Activated CD4-positive, alpha-beta T cell treated with anti-CD3 and anti-CD28 coated beads, Interleukin-2, Interleukin-4, amounts not matched to agents 100 ng/mL and 50 ng/mL, durations not matched to agents 16 hours and 8 hours (primary cell): Measurements from ENCODE around the gene CCNB2.
"Not testable (repeated sequence)": the region's sequence is repeated elsewhere in the genome, so short reads cannot be mapped to it uniquely, and the experiment has no call there.

Experiments
- DNase-seq: peaks from one replicate; pipeline ENCODE4 v3.0.0-alpha.2; 2020; ENCODE audit warnings: low spot score

Gene CCNB2

DNA sequence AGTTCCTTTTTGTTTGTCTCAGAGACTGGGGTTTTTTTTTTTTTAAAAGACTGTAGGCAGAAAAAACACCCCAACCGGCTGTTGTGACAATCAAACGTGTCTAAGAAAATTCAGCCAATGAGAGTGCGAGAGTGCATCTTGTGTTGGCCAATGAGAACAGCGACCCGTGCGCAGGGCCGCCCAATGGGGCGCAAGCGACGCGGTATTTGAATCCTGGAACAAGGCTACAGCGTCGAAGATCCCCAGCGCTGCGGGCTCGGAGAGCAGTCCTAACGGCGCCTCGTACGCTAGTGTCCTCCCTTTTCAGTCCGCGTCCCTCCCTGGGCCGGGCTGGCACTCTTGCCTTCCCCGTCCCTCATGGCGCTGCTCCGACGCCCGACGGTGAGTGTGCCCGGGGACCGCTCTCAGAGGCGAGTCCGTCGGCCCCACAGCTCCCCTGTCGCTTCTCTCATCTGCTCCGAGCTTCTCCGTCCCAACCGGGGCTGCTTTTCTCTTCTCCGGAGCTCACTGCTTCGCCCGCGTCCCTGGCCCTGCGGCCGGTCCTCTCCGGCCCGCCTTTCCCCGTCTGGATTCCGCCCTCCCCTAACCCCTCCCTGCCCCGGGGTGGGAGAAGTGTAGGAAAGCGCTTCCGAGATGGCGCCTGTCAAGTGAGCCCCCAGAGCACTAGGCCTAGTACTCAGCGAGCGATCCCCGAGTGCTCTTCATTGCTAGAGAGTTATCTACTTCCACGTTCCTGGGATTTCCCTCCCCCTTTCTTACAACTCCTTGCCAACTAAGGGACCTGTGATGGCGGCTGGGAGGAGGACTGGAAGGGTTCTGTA lies at the start of gene CCNB2:
TSS of gene CCNB2 (plus strand) at position 235 of the 821 bp plus-strand sequence. CDS start at position 358, 123 bp downstream.
- DNase-seq: peak; percentile 93

DNA sequence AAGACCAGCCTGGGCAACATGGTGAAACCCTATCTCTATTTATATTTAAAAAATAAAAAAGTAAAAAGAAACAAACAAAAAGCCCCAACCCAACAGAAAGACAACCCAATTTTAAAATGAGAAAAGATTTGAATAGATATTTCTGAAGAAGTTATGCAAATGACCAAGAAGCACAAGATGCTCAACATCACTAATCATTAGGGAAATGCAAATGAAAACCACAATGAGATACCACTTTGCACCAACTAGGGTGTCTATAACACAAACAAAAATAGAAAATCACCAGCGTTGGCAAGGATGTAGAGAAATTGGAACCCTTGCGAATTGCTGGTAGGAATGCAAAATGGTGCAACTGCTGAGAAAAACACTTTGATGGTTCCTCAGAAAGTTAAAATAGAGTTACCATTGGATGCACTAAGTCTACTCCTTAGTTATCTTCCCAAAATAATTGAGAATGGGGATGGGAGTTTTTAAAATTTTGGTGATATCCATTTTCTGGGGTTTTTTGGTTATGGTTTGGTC lies 45.8 kb upstream of the CCNB2 start:
- no peak for DNase-seq

DNA sequence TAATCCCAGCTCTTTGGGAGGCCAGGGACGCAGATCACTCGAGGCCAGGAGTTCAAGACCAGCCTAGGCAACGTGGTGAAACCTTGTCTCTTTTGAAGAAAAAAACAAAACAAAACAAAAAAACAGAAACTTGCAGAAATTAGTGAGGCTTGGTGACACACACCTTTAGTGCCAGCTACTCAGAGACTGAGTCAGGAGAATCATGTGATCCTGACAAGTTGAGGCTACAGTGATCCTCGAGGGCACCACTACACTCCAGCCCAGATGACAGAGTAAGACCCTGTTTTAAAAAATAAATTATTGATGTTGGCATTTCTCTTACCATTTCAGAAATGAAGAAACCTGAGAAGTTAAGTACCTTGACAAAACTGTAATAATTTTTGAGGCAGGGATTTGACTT lies 44.6 kb upstream of the CCNB2 start:
- no peak for DNase-seq

DNA sequence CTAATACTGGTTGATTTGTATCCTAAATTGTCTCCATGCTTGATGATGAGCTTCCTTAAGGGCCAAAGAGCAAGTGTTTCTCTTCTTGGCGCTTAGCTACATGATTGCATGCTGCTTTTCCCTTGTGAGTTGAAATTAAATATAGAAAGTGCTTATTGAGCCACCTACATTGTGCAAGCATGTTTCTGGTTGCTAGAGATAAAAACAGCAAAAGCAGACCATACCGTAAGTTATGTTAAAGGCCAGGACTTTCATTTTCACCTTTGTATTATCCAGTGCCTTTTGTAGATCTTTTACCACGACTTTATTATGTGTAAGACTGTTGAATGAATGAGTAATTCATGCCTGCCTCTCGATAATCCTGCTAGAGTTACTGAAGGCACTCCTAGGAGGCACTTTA lies 41.9 kb upstream of the CCNB2 start:
- no peak for DNase-seq

DNA sequence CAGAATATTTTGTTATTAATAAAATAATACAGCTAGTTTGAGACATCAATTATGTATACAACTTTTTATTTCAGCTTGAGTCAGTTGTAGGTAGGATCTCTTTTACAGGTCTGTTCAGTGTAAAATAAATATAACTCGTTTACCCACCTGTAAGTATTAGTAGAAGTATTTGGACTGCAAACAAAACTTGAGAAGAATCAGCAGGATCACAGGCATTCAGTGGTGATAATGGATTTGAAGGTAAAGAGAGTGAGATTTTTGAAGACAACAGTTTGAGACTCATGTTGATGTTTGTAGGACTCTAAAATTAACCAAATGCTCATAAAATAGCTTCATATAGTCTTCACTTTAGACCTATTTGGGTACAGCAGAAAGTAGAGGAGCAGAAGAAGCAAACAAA lies 35.5 kb upstream of the CCNB2 start:
- DNase-seq: no peak

DNA sequence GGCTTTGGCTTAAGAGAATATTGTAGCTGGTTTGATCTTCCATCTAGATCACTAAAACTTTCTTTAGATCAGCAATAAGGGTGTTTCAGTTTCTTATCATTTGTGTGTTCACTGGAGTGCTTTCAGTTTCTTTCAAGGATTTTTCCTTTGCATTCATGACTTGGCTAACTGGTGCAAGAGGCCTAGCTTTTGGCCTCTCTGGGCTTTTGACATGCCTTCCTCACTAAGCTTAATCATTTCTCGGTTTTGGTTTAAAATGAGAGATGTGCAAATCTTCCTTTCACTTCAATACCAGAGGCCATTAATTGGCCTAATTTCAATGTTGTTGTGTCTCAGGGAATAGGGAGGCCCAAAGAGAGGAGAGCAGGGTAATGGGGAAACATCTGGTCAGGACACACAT lies 30.3 kb upstream of the CCNB2 start:
- peak; percentile 33 for DNase-seq

DNA sequence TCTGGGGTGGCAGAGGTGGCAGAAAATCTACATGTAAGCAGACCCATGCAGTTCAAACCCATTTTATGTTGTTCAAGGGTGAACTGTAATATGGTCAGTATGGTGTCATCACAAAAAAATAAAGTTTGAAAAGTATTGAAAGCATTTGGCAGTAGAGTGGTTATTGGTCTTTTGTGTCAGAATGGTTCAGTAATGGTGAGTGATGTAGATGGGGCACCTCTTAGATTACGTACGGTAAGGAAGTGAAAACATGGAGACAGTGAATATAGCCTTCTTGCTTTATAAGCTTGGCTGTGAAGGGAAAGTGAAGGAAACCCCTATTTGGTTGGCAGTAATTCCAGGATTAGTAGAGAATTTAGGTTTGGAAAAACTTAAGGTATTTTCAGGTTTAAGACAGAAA lies 17.2 kb upstream of the CCNB2 start:
- no peak for DNase-seq

DNA sequence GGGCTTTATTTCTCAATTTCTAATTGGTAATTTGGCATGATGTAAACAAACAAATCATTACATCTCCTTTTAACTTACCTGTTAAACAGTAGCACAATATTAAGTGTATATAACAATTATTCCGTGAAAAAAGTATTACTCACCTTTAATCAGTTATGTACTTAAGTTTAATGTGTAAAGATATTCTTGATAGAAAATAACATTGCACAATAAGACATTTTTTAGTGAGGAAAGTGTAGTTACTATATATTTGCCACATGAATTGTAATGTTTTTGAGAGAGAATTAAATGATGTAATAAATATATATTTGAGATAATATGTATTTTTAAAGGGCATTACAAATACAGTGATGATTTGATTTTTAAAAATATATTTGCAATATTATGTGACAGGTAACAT lies 10.9 kb upstream of the CCNB2 start:
- no peak for DNase-seq

DNA sequence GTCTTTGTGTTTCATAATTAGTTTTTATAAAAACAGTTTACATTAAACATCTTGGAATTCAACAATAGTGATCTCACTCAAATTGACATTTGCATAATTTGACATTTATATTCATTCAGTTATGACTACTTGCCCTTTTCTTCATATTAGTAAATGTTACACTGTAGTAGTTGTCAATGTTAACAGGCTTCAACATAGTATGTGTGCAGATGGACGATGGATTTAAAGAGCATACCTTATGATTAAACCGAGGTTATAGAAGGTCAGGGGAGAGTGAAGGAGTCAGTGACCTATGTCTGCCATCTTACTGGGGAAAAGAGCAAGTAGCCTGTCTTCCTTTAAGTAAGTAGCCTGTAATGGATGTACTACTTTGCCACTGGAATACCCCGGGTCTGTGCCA lies 8.5 kb upstream of the CCNB2 start:
- DNase-seq: no peak

DNA sequence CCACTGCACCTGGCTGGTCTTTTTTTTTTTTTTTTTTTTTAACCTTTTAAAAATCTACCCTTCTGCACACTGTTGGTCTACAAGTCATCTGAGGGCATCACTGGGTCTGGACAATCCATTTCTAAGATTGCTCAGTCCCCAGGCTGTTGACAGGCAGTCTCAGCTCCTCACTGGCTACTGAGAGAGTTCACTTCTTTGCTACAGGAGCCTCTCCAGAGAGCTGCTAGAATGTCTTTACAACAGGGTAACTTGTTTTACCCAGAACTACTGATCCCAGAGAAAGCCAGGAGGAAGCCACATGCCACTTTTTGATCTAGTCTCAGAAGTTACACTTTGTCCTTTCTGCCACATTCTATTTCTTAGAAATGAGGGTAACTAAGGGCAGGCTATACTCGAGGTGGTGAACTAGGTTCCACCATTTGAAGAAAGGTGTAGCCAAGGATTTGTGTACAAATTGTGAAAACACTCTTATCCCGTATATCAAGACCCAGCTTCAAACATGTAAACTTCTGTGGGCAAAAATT lies 5.7 kb upstream of the CCNB2 start:
- DNase-seq: no peak

DNA sequence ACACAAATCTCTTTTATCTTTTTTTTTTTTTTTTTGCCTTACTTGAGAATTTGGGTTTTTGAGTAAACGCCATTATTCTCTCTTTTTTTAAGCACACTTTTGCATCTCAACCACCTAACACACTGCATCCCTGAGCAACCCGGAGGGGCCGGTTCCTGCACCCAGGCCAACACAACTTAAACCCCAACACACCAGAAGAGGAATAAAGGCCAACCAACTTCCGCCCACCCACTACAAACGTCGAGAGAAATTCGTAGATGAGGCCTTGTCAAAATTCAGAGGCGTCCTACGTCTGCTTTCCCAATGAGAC lies 389 bp upstream of the CCNB2 start:
- DNase-seq: no peak

DNA sequence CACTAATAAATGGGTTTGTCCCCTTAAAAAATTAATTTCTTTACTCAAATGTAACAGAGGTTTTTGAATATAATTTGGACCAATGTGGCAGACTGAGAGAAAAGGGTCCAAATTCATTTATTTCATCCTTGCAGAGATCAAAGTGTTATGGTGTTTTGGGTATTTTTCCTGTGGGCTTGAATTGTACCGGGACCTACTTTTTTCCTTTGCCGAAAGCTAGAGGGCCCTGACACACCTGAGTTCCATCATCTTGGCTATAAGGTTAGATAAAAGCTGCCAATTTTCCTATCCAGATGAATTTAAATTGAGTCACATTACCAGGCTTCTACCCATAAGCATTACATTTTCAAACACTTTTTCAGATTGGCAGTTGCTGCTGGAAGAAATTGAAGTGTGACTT lies 908 bp downstream of the CCNB2 start:
- DNase-seq: no peak

DNA sequence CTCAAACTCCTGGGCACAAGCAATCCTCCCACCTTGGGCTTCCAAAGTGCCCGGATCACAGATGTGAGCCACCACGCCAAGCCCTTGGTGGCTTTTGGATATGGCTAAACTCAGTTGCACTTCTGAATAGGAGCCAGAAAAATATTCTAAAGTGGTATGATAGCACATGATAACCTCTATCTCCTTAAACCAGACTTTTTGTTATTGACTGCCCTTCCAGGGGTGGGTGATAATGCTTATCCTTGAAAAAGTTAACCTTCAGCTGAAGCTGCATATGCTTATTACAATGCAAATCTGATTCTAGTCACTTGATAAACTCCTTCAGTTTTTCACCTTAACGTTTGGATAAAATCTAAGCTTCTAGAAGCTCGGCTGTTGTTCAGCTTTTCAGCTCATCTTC lies 6.3 kb downstream of the CCNB2 start:
- DNase-seq: no peak

DNA sequence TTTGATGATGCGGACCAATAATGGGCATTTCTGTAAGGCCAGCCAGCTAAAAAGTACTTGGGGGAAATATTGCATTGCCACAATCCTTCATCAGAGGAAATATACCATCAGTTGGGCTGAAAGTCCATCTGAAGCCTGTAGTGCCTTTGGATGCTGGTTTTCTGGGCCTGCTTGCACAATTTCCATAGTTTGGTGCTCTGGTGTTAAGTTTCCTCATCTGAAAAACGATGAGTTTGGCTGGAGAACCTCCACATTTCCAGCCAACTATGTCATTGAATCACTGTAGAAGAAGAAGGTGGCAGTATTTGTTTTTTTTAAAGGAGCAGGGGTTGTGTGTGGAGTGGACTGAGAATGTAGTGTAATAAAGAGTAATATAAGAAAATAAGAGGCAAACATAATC lies 10.1 kb downstream of the CCNB2 start:
- no peak for DNase-seq

DNA sequence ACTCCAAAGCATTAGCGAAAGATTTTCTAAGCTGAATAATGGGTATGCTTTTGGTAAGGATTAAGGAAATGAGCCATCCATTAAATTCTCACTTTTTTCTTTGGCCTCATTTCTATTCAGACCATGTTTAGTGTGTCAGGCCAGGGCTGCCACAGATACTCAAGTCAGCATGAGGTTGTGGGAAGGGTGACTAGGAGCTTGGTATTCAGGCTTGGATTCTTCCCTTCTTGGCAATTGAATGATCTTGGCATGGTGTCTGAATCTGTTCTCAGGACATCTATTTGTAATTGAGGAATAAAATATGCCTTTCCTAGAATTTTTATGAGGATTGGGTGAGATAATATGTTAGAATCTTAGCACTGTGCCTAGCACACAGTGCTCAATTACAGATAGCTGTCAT lies 11.2 kb downstream of the CCNB2 start:
- no peak for DNase-seq

DNA sequence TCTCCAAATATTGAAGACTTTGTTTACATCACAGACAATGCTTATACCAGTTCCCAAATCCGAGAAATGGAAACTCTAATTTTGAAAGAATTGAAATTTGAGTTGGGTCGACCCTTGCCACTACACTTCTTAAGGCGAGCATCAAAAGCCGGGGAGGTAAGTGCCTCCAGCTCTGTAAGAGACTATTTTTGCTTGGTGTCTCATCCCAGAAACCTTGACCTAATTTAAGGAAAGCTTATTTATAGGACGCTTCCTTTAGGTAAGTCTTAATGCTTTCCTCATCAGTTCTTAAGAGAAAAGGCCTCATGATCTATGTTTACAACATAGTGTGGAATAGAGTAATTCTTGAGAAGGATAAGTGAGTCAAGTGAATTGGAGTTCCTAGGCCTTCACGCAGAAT lies 11.8 kb downstream of the CCNB2 start:
- DNase-seq: no peak

DNA sequence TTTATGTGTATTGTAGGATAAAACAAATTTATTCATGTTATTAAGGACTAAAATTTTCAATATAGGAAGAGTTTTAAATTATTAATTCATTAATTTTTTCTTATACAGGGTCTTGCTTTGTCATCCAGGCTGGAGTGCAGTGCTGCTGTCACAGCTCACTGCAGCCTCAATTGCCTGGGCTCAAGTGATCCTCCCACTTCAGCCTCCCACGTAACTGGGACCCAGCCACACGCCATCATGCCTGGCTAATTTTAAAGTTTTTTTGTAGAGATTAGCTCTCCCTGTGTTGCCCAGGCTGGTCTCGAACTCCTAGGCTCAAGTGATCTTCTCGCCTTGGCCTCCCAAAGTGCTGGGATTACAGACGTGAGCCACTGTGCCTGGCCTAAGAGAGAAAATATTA lies 14.7 kb downstream of the CCNB2 start:
- no peak for DNase-seq

DNA sequence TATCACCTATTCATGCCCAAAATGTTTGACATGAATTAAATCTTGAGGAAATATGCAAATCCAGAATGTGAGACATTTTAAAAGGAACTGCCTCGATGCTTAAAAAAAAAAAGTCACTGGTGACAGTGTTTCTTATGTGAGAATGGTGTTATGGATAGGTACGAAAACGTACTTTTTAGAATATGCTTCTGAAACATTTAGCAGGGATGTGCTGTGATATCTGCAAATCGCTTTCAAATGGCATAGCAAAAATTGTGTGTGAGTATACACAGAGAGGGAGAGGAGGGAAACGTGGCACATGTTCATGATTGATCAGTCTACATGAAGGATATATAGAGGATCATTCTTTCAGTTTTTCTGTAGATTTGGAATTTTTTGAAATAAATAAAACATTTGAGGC lies 16.0 kb downstream of the CCNB2 start:
- DNase-seq: no peak

DNA sequence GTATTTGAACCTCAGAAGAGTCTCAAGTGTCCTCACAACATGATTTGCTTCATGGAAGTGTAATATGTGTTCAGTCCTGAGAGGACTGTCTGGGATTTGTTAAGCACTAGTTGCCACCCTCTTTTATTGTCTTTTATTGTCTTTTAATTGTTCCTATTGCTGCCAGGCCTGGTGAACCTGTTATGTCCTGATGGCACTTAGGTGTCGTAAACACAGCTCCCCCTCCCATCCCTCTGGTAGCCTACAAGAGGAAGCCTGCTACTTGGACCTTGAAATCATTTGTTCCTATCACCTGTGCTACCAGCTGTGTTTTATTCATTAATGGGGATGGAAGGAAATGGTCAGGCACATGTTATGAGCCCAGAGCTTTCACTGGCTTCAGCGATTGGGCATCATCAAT lies 19.3 kb downstream of the CCNB2 start:
- no peak for DNase-seq

DNA sequence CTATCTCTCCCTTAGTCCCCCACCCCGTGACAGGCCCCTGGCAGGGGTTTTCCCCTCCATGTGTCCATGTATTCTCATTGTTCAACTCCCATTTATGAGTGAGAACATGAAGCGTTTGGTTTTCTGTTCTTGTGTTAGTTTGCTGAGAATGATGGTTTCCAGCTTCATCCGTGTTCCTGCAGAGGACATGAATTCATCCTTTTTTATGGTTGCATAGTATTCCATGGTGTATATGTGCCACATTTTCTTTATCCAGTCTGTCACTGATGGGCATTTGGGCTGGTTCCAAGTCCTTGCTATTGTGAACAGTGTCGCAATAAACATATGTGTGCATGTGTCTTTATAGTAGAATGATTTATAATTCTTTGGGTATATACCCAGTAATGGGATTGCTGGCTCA lies 20.7 kb downstream of the CCNB2 start:
- not testable (repeated sequence) for DNase-seq

DNA sequence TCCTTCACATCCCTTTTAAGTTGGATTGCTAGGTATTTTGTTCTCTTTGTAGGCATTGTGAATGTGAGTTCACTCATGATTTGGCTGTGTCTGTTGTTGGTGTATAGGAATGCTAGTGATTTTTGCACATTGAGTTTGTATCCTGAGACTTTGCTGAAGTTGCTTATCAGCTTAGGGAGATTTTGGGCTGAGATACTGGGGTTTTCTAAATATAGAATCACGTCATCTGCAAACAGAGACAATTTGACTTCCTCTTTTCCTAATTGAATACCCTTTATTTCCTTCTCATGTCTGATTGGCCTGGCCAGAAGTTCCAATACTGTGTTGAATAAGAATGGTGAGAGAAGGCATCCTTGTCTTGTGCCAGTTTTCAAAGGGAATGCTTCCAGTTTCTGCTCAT lies 22.3 kb downstream of the CCNB2 start:
- DNase-seq: not testable (repeated sequence)

DNA sequence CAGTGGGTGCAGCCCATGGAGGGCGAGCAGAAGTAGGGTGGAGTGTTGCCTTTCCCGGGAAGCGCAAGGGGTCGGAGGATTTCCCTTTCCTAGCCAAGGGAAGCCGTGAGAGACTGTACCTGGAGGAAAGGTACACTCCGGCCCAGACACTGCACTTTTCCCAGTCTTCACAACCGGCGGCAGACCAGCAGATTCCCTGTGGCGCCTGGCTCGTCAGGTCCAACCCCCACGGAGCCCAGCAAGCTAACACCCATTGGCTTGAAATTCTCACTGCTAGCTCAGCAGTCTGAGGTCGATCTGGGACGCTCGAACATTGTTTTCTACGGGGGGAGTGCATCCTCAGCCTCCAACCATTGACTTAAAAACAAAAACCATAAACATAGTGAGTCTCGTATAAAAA lies 26.5 kb downstream of the CCNB2 start:
- no peak for DNase-seq

DNA sequence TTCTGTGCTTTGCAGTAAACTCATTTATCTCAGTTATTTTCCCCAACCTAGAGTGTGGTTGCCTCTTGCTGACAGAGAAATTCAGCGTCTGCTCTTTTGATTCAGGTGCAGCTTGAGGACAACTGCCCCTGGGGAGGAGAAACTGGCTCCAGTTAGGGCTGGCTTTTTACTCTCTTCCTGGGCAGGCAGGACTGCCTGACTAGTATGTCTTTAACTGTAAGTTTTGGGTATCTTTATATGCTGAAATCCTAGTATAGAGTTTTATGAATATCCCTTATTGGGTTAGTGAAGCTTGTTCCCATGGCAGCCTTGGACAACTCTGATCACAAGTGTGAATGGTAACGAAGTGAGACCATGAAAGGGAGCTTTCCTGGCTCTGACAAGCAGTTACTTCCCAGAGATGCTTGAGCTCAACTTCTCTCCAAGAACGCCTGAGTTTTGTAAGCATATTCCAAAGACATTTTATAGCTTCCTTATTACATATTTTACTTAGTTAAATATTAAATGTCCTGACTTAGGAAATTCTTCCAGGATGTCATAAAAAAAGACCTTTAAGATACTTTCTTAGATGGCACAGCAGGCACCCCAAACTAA lies 27.1 kb downstream of the CCNB2 start:
- no peak for DNase-seq
